BE2C (cell line): Measurements from ENCODE around the gene ZFPM1.

Experiments used
- DNase-seq: peaks from one replicate; pipeline ENCODE4 v3.0.0-alpha.2; 2020
- H3K27me3 ChIP-seq: fragments of 250-450 bp; sonication (Bioruptor Pico); 2 replicates; pipeline ENCODE4 v1.5.1; 2020; ENCODE audit warnings: mild to moderate bottlenecking
- H3K36me3 ChIP-seq: fragments of 250-450 bp; sonication (Bioruptor Pico); 2 replicates; pipeline ENCODE4 v1.5.1; 2020; ENCODE audit warnings: mild to moderate bottlenecking
- H3K4me1 ChIP-seq: fragments of 250-450 bp; sonication (Bioruptor Pico); 2 replicates; pipeline ENCODE4 v1.5.1; 2020
- H3K4me3 ChIP-seq: 2 replicates; pipeline ENCODE4 v1.5.1; 2011; ENCODE audit warnings: low read depth, low read length
- H3K9me3 ChIP-seq: fragments of 250-450 bp; sonication (Bioruptor Pico); 2 replicates; pipeline ENCODE4 v1.5.1; 2020
- CTCF ChIP-seq: IDR thresholded peaks from 2 replicates; pipeline ENCODE4 v1.5.1; 2012; ENCODE audit warnings: mild to moderate bottlenecking, low read depth, low read length

ZFPM1 gene

DNA sequence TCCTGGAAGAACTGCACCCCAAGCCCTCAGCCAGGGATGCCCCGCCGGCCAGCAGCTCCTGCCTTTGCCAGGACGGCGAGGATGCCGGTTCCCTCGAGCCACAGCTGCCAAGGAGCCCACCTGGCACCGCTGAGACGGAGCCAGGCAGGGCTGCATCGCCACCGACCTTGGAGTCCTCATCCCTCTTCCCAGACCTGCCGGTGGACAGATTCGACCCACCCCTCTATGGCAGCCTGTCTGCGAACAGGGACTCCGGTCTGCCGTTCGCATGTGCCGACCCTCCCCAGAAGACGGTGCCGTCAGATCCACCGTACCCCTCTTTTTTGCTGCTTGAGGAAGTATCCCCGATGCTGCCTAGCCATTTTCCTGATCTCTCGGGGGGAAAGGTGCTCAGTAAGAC lies 21.4 kb upstream of the ZFPM1 start:
- no peaks in the 10 kb centered on the region for H3K27me3 ChIP-seq
- TF ChIP-seq CTCF = no peak
- no peak for DNase-seq
- no peaks in the 10 kb centered on the region for H3K9me3 ChIP-seq
- H3K4me1 ChIP-seq = no peaks in the 10 kb centered on the region
- H3K36me3 ChIP-seq = no peaks in the 10 kb centered on the region
- H3K4me3 ChIP-seq = no peak overlapping the region

DNA sequence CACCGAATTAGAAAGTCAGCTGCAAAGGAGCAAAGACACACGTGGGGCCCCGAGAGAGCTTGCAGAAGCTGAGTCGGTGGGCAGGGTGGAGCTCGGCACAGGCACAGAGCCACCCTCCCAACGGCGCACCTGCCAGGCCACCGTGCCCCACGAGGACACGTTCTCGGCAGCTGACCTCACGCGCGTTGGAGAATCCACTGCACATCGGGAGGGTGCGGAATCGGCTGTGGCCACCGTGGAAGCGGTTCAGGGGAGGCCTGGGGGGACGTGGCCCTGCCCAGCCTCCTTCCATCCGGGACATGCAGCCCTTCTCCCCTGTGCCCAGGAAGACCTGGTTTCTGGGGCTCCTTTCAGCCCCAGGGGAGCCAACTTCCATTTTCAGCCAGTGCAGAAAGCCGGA lies 20.9 kb upstream of the ZFPM1 start:
- no peak for TF ChIP-seq CTCF
- no peak overlapping the region for H3K4me3 ChIP-seq
- H3K36me3 ChIP-seq = no peaks in the 10 kb centered on the region
- H3K4me1 ChIP-seq = no peaks in the 10 kb centered on the region
- no peaks in the 10 kb centered on the region for H3K27me3 ChIP-seq
- H3K9me3 ChIP-seq = no peaks in the 10 kb centered on the region
- DNase-seq = no peak

- Histone ChIP-seq H3K27me3 (no peaks in the 10 kb centered on the region), H3K9me3 (no peaks in the 10 kb centered on the region), H3K36me3 (no peaks in the 10 kb centered on the region), H3K4me1 (no peaks in the 10 kb centered on the region), H3K4me3 (no peak overlapping the region)
- no peak for DNase-seq
- no peak for TF ChIP-seq CTCF
Observed at GRCh38 chr16:88432753-88433152, 20.3 kb upstream of the ZFPM1 start.

DNA sequence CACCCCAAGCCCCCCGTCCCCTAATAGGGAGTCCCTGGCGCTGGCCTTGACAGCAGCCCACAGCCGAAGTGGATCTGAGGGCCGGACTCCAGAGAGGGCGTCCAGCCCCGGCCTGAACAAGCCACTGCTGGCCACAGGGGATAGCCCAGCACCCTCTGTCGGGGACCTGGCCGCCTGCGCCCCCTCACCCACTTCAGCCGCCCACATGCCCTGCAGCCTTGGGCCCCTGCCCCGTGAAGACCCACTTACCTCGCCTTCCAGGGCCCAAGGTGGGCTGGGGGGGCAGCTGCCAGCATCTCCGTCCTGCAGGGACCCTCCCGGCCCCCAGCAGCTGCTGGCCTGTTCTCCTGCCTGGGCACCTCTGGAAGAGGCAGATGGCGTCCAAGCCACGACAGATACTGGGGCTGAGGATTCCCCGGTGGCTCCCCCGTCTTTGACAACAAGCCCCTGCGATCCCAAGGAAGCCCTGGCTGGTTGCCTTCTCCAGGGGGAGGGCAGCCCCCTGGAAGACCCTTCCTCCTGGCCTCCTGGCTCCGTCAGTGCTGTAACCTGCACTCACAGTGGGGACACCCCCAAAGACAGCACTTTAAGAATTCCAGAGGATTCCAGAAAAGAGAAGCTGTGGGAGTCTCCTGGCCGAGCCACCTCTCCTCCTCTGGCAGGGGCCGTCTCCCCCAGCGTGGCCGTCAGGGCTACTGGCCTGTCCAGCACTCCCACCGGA lies 19.3 kb upstream of the ZFPM1 start:
- no peak for DNase-seq
- no peaks in the 10 kb centered on the region for H3K36me3 ChIP-seq

GRCh38 chr16:88434353-88434690 lies 18.8 kb upstream of the ZFPM1 start:
- Histone ChIP-seq H3K4me1 (no peaks in the 10 kb centered on the region), H3K27me3 (no peaks in the 10 kb centered on the region)

More for the DNA sequence above, 19.3 kb upstream of the ZFPM1 start:
- H3K9me3 ChIP-seq = no peaks in the 10 kb centered on the region
- H3K4me3 ChIP-seq = no peak overlapping the region
- H3K4me1 ChIP-seq = no peaks in the 10 kb centered on the region
- no peak for TF ChIP-seq CTCF
- H3K27me3 ChIP-seq = no peaks in the 10 kb centered on the region

More at GRCh38 chr16:88434353-88434690, 18.8 kb upstream of the ZFPM1 start:
- Histone ChIP-seq H3K4me3 (no peak overlapping the region), H3K9me3 (no peaks in the 10 kb centered on the region), H3K36me3 (no peaks in the 10 kb centered on the region)
- no peak for TF ChIP-seq CTCF
- no peak for DNase-seq
